Measurements from ENCODE around the gene MAGI2.

MAGI2 gene

DNA sequence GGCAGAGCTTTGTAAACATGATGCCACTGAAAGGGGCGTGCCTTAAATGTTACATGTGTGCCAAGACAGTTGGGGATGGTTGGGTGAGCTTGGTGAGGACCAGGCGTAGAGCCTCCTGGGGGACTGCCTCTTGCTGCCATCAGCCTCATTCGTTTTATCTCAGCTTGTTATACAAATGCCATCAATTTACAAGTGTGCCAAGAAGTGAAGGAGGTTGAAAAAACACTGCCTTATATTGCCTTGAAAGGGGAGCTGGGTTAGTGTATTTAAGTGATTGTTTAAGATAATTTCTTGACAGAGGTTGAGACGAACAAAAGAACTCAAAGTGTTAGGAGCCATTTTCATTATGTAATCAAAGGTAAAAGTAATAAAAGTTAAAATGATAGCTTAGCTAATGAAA, 1300.2 kb downstream of the MAGI2 start:
- ChIA-PET CTCF (no interaction called here), POLR2A (ENCODE audit: low non-redundant PET) (no interaction called here)
- H3K27ac ChIP-seq = no peak overlapping the region
- TF ChIP-seq, protein P1, sequence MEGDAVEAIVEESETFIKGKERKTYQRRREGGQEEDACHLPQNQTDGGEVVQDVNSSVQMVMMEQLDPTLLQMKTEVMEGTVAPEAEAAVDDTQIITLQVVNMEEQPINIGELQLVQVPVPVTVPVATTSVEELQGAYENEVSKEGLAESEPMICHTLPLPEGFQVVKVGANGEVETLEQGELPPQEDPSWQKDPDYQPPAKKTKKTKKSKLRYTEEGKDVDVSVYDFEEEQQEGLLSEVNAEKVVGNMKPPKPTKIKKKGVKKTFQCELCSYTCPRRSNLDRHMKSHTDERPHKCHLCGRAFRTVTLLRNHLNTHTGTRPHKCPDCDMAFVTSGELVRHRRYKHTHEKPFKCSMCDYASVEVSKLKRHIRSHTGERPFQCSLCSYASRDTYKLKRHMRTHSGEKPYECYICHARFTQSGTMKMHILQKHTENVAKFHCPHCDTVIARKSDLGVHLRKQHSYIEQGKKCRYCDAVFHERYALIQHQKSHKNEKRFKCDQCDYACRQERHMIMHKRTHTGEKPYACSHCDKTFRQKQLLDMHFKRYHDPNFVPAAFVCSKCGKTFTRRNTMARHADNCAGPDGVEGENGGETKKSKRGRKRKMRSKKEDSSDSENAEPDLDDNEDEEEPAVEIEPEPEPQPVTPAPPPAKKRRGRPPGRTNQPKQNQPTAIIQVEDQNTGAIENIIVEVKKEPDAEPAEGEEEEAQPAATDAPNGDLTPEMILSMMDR (conservative IDR thresholded peaks at IDR 0.05; ENCODE audit: low read depth) = no peak
- DNase-seq (ENCODE audit: low spot score) = no peak

DNA sequence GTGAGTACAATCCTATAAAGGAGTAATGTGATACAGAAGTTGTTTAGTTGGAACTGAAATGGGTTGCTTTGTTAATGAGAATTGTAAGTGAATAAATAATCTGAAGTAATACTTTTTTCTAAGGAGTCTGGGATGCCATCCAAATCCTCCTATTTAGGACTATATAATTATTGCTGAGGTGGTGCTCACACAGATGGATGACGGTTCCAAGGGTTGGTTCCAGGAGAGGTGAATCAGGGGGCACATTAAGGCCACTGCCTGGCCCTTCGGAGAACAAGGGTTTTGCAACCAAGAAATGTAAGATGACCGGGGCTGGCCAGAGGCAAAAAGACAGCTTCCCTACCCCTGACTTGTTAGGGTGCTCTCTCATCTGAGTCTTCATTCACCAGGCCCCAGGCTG, 1302.2 kb downstream of the MAGI2 start:
- TF ChIP-seq, protein P1 (conservative IDR thresholded peaks at IDR 0.05; ENCODE audit: low read depth) = no peak
- CTCF ChIA-PET = no interaction called here
- no peak for DNase-seq (ENCODE audit: low spot score)
- POLR2A ChIA-PET (ENCODE audit: low non-redundant PET) = no interaction called here
- no peak overlapping the region for H3K27ac ChIP-seq

DNA sequence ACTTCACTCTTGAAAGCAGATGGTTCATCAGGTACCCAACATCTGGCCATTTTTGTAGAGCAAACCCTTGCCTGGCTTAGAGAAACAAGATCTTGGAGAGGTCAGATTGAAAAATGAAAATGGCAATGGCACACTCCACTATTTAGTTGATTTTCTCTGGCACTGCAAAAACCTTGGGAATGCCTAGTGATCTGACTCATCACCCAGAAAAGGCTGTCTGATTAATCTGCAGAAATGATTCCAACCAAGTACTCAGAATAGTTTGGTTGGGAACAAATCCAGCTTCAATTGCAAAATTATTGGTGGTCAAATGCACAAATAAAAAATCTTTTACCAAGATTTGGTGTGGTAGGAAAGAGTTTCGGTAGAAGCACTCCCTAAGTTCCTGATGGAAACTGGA, 1303.7 kb downstream of the MAGI2 start:
- H3K27ac ChIP-seq = no peak overlapping the region
- DNase-seq (ENCODE audit: low spot score) = peak; percentile 19
- TF ChIP-seq, protein P1 (conservative IDR thresholded peaks at IDR 0.05; ENCODE audit: low read depth) = no peak
- POLR2A ChIA-PET (ENCODE audit: low non-redundant PET) = no interaction called here
- CTCF ChIA-PET = no interaction called here

DNA sequence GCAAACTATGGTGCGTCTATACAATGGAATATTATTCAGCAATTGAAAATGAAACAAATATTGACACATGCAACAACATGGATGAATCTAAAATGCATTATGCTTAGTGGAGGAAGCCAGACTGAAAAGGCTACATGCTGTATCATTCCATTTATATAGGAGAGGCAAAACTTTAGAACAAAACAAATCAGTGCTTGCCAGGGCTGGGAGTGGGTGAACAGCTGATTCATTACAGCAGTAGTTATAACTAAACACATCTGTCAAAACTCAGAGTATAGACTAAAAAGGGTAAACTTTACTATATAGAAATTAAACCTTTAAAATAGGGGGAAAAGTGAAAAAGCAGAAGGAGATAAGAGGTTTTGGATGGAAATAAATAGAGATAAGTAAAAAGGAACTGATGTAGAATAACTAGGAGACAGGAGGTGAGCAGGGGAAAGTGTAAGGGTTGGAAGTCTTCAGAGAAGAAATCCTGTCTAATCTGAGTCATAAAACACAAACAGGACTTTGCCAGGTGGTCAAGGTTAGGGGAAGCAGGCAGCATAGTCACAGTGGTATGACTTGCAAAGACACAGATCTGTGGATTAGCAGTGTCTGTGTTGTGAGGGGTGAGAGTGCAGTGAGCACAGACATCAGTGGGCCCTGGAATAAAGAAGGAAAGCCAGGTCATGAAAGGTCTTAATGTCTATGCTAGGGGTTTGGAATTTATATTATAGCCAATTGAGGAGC, 1305.1 kb downstream of the MAGI2 start:
- TF ChIP-seq, protein P1 (conservative IDR thresholded peaks at IDR 0.05; ENCODE audit: low read depth) = no peak
- no peak overlapping the region for H3K27ac ChIP-seq
- CTCF ChIA-PET = no interaction called here
- POLR2A ChIA-PET (ENCODE audit: low non-redundant PET) = no interaction called here
- no peak for DNase-seq (ENCODE audit: low spot score)

DNA sequence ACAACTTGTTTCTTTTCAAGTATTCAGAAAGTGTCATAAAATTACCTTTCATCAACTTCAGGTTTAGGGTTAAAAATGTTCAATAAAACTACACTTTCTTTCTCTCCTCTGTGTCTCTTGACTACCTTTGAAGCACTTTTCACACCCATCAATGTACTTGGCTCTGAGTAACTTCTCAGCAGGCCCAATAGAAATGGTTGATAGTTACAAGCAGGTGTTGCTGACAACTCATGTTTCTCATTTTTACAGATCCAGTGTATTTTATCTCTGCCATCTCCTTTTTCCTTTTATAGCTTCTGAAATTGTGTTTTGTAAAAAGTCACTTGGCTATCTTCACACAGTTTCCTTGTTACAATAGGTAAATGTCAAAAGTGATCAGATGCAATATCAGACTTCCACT, 1306.9 kb downstream of the MAGI2 start:
- DNase-seq (ENCODE audit: low spot score) = no peak
- H3K27ac ChIP-seq = no peak overlapping the region
- CTCF ChIA-PET = no interaction called here
- TF ChIP-seq, protein P1 (conservative IDR thresholded peaks at IDR 0.05; ENCODE audit: low read depth) = no peak
- POLR2A ChIA-PET (ENCODE audit: low non-redundant PET) = no interaction called here

DNA sequence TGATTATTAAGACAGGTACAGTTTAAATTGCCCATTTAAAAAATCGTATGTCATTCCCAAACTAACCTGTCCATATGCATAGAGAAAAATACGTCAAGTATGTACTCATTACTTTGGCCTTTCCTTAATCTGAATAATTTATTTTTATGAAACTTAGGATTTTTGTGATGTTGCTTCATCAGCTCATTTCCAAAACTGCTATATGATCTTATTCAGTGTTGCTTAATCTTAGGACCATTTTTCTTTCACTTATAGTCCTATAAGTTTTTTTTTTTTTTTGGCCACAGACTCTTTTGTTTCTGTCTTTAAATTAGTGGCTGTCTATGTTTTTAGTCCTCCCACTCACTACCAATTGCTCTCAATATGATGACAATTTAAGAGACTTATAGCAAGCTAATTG, 1309.8 kb downstream of the MAGI2 start:
- no peak overlapping the region for H3K27ac ChIP-seq
- ChIA-PET CTCF (interaction anchor here (0.5 to 0.6 kb wide), 2 partner anchors 170 to 509 kb away, joined by 3 read pairs; no protein-coding TSS in a partner anchor), POLR2A (ENCODE audit: low non-redundant PET) (no interaction called here)
- no peak for DNase-seq (ENCODE audit: low spot score)
- TF ChIP-seq, protein P1 (conservative IDR thresholded peaks at IDR 0.05; ENCODE audit: low read depth) = no peak
